Measurements from ENCODE around the gene SLC7A6.
A peak's percentile ranks its signal among the peaks of the same experiment; 100 is the strongest.

Gene SLC7A6

GRCh38 chr16:68257906-68258800 lies 6.2 kb upstream of the SLC7A6 start:
- peak; percentile 80 to 91 (median 86) for DNase-seq

DNA sequence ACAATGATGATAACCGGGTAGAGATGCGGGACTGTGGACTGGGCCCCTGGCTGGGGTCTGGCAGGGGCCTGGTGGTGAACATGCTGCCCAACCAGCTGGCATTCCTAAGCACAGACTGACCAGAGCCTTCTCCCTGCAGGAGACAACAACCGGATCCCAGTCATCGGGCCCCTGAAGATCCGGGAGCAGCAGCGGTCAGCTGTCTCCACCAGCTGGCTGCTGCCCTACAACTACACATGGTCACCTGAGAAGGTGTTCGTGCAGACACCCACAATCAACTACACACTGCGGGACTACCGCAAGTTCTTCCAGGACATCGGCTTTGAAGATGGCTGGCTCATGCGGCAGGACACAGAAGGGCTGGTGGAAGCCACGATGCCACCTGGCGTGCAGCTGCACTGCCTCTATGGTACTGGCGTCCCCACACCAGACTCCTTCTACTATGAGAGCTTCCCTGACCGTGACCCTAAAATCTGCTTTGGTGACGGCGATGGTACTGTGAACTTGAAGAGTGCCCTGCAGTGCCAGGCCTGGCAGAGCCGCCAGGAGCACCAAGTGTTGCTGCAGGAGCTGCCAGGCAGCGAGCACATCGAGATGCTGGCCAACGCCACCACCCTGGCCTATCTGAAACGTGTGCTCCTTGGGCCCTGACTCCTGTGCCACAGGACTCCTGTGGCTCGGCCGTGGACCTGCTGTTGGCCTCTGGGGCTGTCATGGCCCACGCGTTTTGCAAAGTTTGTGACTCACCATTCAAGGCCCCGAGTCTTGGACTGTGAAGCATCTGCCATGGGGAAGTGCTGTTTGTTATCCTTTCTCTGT lies 5.1 kb upstream of the SLC7A6 start:
- DNase-seq: peak; percentile 63 to 72 (median 70)

DNA sequence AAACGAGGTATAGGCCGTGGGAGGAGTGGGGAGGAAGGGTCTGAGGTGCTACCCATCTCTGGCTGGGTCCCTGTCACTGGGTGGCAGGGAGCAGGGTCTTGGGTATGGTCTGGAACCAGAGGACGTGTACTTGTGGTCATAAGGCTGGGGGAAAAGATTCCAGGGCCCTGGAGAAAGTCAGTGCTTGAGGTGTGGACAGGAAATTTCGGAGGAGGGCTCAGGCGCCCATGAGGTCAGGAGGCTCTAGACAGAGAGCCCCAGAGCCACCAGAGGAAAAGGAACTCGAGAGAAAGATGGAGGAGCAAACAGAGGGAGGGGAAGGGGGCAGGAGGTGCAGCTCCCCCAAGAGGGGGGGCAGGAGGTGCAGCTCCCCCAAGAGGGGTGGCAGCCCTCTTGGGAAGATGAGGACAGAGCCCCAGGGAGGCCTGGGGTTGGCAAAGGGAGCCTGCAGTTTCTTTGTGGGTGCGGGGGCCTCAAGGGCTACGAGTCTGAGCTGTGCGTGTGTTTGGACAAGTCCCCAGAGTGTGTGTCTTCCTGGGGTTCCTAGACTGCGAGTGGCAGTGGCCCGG lies 683 bp upstream of the SLC7A6 start:
- no peak for DNase-seq

- peak; percentile 64 to 76 (median 71) for DNase-seq
Observed at GRCh38 chr16:68265078-68265920, 973 bp downstream of the SLC7A6 start.

GRCh38 chr16:68267612-68268405 lies 3.5 kb downstream of the SLC7A6 start:
- DNase-seq: no peak

DNA sequence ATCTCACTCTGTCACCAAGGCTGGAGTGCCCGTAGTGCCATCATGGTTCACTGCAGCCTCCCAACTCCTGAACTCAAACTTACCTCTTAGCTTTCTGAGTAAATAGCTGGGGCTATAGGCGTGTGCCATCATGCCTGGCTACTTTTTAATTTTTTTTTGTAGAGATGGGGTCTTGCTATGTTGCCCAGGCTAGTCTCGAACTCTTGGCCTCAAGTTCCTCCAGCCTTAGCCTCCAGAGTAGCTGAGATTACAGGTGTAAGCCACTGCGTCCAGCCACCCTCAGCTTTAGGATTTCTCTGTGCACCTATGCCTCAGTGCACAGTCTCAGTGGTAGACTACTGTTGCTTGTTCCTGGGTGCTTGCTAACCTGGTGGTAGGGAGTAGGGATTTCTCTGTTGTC lies 5.5 kb downstream of the SLC7A6 start:
- no peak for DNase-seq

- no peak for DNase-seq
Observed at GRCh38 chr16:68270353-68270752, 6.0 kb downstream of the SLC7A6 start.

- no peak for DNase-seq
Observed at GRCh38 chr16:68272507-68273209, 8.3 kb downstream of the SLC7A6 start.

DNA sequence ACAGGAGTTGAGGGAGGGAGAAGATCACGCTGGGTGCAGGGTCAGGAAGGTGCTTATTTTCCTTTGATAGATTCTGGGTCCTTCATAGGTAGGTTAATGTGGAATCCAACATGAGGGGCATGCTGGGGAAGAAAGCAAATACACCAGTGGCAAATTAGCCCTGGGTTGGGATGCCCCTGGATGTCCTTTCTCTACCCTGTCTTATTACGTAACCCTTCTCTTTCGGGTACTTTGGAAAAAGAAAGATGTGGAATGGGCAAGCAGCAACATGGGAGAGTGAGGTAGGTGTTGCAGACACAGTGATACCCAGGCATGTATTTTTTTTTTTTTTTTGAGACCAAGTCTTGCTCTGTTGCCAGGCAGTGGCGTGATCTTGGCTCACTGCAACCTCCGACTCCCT lies 9.1 kb downstream of the SLC7A6 start:
- DNase-seq: no peak

DNA sequence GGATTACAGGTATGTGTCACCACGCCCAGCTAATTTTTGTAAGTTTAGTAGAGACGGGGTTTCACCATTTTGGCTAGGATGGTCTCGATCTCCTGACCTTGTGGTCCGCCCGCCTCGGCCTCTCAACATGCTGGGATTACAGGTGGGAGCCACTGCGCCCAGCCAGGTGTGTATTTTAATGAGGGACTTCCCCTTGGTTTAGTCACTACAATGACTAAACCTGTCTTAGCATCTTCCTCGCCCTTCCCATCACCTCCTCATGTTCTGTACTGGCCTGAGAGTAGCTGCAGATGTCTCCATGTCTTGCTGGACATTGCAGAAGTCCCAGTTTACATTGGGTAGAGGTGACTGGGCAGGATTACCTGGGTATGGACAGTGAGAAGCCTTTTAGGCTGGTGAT lies 9.6 kb downstream of the SLC7A6 start:
- DNase-seq: no peak

DNA sequence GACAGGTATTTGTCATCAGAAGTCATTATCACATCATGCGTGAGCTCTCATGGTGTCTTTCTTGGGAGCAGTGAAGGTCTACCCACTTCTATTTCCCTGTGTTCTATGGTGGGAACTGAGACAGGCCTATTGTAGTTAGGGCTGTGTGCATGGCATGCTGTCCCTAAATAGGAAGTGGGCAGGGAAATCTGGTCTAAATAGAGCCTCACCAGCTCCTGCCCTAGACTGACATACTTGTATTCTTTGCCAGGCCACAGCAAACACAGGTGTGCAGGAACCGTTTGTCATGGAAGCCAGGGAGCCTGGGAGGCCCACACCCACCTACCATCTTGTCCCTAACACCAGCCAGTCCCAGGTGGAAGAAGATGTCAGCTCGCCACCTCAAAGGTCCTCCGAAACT lies 10.1 kb downstream of the SLC7A6 start:
- no peak for DNase-seq

- DNase-seq: no peak
Observed at GRCh38 chr16:68275611-68276191, 11.4 kb downstream of the SLC7A6 start.

DNA sequence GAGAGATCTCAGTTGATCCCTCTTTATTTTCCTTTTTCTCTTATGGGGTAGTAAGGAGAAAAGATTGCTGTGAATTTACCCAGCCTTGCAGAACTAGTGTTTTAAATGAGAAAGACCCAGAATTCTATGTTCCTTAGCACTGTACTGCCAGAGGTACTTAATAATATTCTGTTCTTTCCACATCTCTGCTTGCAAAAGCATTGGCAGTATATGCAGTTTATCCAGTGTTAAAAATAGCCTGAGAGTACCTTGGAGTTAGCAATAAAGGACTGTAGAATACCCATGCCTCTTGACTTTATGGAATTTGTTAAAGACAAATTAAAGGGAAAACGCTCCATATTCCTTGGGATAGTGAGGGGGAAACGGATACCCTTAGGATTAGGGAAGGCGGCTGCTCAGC lies 11.9 kb downstream of the SLC7A6 start:
- no peak for DNase-seq

- DNase-seq: no peak
Observed at GRCh38 chr16:68279726-68280558, 15.6 kb downstream of the SLC7A6 start.

GRCh38 chr16:68281368-68282063 lies 17.2 kb downstream of the SLC7A6 start:
- DNase-seq: no peak

GRCh38 chr16:68282064-68282452 lies 17.7 kb downstream of the SLC7A6 start:
- DNase-seq: no peak

DNA sequence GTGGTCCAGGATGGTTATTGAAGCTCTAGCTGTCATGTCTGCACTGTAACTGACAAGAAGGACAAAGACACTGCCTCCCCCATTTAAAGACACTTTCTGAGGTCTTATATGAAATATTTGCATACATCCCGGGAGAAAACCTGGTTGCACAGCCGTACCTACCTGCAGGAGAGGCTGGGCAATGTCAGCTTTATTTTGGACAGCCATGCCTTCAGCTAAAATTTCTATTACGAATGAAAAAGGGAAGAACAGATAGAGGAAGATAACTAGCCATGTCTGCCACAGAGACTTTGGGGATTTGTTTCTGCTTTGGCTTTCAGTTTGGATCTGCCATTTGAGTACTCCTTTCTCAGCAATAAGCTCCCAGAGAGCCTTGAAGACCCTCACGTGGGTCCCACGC lies 19.0 kb downstream of the SLC7A6 start:
- DNase-seq: peak in 1 of 3 donors; percentile 20

DNA sequence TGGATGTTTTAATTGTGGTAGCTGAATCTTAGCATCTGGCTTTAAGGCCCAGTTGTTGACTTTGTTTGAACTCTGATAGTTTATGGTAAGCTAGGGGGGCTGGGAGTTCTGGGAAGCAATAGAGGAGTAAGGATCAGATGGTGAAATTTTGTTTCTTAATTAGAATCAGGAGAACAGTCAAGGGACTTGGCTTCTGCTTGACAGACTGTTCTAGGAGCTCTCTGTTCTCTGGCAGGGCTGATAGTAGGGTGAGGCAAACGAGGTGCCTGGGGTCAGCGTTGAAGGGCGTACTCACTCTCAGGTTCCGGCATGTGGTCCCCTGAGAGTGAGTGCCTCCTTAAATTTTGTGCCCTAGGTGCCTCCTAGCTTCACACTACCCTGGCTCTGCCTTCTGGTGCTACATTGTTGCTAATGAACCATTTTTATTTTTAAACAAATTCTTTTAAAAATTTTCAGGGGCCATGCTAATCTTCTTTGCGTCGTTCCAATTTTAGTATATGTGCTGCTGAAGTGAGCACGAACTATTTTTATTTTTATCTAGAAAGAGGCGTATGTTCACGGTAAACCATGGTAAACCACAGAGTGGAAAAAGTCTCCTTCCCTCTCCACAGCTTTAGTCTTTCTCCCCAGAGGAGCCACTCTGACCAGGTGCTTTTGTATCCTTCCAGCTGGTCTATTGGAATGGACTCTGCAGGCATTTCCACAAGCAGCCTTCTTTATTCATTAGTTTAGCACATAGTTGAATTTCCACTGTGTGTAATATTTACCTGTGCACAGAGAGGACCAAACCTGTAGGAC lies 19.7 kb downstream of the SLC7A6 start:
- DNase-seq: no peak
